GM18858 (cell line): ENCODE measurements around the gene EVA1C.
"Not testable (repeated sequence)": the region's sequence is repeated elsewhere in the genome, so short reads cannot be mapped to it uniquely, and the experiment has no call there.

ENCODE experiments used
- ATAC-seq: cut with Tn5 transposase; IDR thresholded peaks from one replicate; pipeline ENCODE4 v1.9.1; 2021; ENCODE audit not compliant: unreplicated experiment

The EVA1C gene

DNA sequence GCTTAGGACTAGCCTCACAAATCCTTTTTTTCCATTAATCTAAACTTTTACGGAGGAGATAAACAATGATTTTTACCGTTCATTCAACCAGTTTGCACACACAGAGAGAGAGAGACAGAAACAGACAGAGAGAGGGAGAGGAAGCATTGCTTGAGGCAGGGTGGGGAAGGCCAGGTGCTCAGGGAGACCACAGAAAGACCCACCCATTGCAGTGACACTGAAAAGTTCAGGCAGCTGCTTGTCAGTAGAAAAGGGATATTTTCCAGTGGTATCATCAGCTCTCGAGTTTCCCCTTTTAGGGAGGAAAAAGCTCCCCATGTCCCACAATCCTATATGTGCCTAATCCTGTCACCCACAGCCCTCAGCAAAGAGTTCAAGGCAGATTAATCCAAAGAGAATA is 145.6 kb downstream of the EVA1C start:
- no peak for ATAC-seq

DNA sequence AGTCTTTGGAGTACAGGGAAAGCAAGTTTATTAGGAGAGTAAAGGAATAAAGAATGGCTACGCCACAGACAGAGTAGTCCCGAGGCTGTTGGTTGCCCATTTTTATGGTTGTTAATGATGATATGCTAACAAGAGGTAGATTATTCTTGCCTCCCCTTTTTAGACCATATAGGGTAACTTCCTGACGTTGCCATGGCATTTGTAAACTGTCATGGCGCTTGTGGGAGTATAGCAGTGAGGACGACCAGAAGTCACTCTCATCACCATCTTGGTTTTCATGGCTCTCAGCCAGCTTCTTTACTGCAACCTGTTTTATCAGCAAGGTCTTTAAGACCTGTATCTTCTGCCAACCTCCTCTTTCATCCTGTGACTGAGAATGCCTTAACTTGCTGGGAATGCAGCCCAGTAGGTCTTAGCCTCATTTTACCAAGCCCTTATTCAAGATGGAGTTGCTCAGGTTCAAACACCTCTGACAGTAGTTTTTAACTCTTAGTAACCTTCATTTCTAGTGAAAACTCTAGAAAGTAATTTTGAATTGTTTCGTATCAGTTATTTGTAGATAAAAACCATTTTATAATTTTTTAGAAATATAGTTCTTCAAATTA is 146.6 kb downstream of the EVA1C start:
- ATAC-seq = no peak

DNA sequence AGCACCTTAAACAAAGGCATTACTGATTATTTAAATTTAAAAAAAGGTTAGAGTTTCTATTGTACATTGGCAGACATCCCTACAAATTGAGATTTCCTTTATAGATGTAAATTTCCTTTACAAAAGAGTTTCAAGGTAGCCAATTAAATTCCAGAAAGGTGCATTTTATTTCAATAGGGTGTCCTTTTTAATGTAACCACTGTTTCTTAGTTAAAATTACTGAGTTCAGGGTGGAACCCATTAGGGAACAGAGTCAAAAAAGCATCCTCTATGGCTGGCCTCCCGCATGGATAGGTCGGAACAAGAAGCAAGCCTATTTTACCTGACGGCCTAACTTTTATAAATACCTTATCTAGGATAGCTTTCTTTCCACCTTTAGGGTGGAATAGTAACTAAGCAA is 148.4 kb downstream of the EVA1C start:
- ATAC-seq = no peak

DNA sequence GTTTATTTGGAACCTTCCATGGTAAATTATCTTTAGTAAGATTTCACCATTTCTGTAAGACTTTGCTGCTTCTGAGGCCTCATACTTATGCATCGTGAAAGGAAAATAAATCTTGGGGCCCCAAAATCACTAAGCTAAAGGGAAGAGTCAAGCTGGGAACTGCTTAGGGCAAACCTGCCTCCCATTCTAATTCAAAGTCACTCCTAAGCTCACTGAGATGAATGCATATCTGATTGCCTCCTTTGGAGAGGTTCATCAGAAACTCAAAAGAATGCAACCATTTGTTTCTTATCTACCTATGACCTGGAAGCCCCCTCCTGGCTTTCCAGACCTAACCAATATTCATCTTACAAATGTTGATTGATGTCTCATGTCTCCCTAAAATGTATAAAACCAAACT is 149.0 kb downstream of the EVA1C start:
- ATAC-seq = not testable (repeated sequence)

DNA sequence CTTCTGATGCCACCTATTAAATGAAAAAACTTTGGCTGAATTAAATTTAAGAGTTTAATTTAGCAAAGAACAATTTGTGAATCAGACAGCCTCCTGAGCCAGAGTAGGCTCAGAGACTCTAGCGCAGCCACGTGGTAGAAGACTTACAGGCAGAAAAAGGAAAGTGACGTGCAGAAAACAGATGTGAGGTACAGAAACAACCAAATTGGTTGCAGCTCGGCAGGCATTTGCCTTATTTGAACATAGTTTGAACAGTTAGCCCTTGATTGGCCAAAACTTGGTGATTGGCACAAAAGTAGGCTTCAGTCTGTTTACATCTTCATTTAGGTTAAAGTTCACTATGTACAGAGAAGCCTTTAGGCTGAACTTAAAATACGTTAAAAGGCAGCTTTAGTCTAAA is 149.9 kb downstream of the EVA1C start:
- ATAC-seq = no peak

DNA sequence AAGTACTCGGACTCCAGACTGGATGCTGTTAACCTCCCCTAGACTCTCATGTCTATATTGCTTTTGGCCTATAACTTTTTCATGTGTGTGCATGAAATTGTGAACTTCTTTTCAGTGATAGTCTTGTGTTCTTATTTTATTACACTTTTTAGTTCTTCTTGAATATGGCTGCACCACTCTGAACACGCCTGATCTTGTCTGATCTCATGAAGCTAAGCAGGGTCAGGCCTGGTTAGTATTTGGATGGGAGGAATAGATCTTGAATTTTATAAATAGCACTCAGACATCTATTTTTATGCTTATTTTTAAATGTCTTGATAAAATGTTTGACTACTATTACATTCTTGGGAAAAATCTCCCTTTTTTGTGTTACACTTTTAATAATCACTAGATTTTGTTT is 150.4 kb downstream of the EVA1C start:
- no peak for ATAC-seq
